Stomach smooth muscle (tissue), 2 donors: ENCODE data around the gene EXOSC3.
A peak's percentile ranks its signal among the peaks of the same experiment; 100 is the strongest.

Experiments used
- H3K27ac ChIP-seq: one replicate; pipeline ENCODE4 v1.7.0; 2013; ENCODE audit warnings: mild to moderate bottlenecking, low read length, inconsistent platforms
- H3K27me3 ChIP-seq, 2 donors: one replicate each; pipeline ENCODE4 v1.7.0; 2013; ENCODE audit warnings: low read length in 2 of 2; ENCODE audit not compliant: insufficient read depth in 2 of 2, control insufficient read depth in 1 of 2
- H3K36me3 ChIP-seq, 2 donors: one replicate each; pipeline ENCODE4 v1.7.0; 2013; ENCODE audit warnings: low read length in 2 of 2; ENCODE audit not compliant: control insufficient read depth in 2 of 2, insufficient read depth in 2 of 2
- H3K4me1 ChIP-seq: one replicate; pipeline ENCODE4 v1.7.0; 2013; ENCODE audit warnings: low read length; ENCODE audit not compliant: control insufficient read depth, insufficient read depth
- H3K4me3 ChIP-seq, 2 donors: one replicate each; pipeline ENCODE4 v1.7.0; 2013; ENCODE audit warnings: low read length in 2 of 2
- H3K9ac ChIP-seq, 2 donors: one replicate each; pipeline ENCODE4 v1.7.0; 2013; ENCODE audit warnings: low read length in 2 of 2, mild to moderate bottlenecking in 1 of 2
- H3K9me3 ChIP-seq, 2 donors: one replicate each; pipeline ENCODE4 v1.7.0; 2013; ENCODE audit warnings: low read length in 2 of 2; ENCODE audit not compliant: control insufficient read depth in 2 of 2
- donor health status: healthy.
- donor health status: Pancreatic carcinoma.

The EXOSC3 gene

GRCh38 chr9:37801287-37801850 lies 16.5 kb upstream of the EXOSC3 start:
- no peaks in the 10 kb centered on the region for H3K36me3 ChIP-seq
- H3K4me1 ChIP-seq: peaks cover 24% of the 10 kb centered on the region
- H3K9ac ChIP-seq: peak overlapping the region; percentile 91 to 94
- H3K4me3 ChIP-seq: peak overlapping the region; percentile 98
- no peaks in the 10 kb centered on the region for H3K27me3 ChIP-seq
- peak overlapping the region; percentile 71 for H3K27ac ChIP-seq
- H3K9me3 ChIP-seq: no peaks in the 10 kb centered on the region

- Histone ChIP-seq H3K27me3 (no peaks in the 10 kb centered on the region), H3K4me1 (peaks cover 24% of the 10 kb centered on the region), H3K9me3 (no peaks in the 10 kb centered on the region), H3K9ac (peak within 1 kb of the TSS; percentile 91 to 94), H3K27ac (peak within 1 kb of the TSS; percentile 71), H3K4me3 (peak within 1 kb of the TSS; percentile 98), H3K36me3 (no peaks in the 10 kb centered on the region)
These were observed 15.9 kb upstream of the EXOSC3 start, which contains the start of gene DCAF10 for GRCh38 chr9:37800631-37801286. TSS of gene DCAF10 (plus strand) at chr9:37800797. CDS start at chr9:37800867, 70 bp downstream.

DNA sequence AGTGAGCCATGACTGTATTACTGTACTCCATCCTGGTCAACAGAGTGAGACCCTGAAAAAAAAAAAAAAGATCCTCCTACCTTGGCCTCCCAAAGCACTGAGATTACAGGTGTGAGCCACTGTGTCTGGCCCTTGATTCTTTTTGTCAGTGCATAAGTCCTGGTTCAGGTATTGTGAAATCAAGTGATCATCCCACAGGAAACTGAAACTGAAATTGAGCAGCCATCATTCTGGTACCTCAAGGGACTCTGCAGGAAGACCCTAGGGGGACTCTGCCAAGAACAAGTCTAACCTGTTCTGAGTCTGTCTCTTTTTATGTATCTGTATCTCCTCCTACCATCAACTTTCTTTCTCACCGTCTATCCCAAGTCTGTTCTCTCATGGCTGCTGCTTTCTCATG lies 13.8 kb upstream of the EXOSC3 start:
- Histone ChIP-seq H3K27ac (no peak overlapping the region), H3K9ac (no peak overlapping the region), H3K36me3 (no peaks in the 10 kb centered on the region), H3K4me3 (no peak overlapping the region), H3K9me3 (no peaks in the 10 kb centered on the region), H3K27me3 (no peaks in the 10 kb centered on the region), H3K4me1 (peaks cover 24% of the 10 kb centered on the region)

- H3K9me3 ChIP-seq: no peaks in the 10 kb centered on the region
- no peaks in the 10 kb centered on the region for H3K36me3 ChIP-seq
- H3K27ac ChIP-seq: no peak overlapping the region
- no peak overlapping the region for H3K9ac ChIP-seq
- H3K27me3 ChIP-seq: no peaks in the 10 kb centered on the region
- peaks cover 7% of the 10 kb centered on the region for H3K4me1 ChIP-seq
- H3K4me3 ChIP-seq: no peak overlapping the region
These were observed 11.4 kb upstream of the EXOSC3 start for GRCh38 chr9:37796232-37796631.

DNA sequence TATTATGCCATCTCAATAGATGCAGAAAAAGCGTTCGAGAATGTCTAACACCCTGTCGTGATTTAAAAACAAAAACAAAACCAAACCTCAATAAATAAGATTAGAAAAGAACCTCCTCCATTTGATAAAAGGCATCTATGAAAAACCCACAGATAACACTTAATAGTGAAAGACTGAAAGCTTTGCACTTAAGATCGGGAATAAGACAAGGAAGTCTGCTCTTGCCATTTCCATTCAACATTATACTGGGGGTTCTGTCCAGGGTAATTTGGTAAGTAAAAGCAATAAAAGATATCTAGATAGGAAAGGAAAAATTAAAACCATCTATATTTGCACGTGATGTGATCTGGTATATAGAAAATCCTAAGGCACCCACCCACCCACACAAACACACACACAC lies 7.3 kb upstream of the EXOSC3 start:
- H3K36me3 ChIP-seq: no peaks in the 10 kb centered on the region
- no peak overlapping the region for H3K27ac ChIP-seq
- H3K27me3 ChIP-seq: peaks cover 0 to 4% of the 10 kb centered on the region in 2 donors
- H3K9me3 ChIP-seq: no peaks in the 10 kb centered on the region
- no peak overlapping the region for H3K4me3 ChIP-seq
- no peaks in the 10 kb centered on the region for H3K4me1 ChIP-seq
- no peak overlapping the region for H3K9ac ChIP-seq

DNA sequence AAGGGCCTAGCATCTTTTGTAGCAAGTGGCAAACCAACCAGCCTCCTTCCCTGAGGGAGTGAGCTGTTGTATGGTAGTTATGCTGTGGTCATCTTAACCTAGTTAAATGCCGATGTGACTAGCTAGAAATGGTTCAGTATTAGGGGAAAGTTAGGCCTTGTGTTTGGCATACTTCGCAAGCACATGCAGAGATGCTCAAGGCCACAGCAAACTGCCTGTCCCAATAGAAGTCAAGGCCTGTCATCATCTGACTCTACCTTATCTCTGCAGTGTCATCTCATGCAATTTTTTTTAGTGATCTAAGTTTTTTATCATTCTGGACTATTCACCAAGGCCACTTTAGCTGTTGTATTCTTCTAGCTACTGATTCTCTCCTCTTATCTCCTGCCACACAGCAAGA lies 5.2 kb upstream of the EXOSC3 start:
- peaks cover 4 to 6% of the 10 kb centered on the region in 2 donors for H3K27me3 ChIP-seq
- no peaks in the 10 kb centered on the region for H3K36me3 ChIP-seq
- H3K27ac ChIP-seq: no peak overlapping the region
- no peak overlapping the region for H3K4me3 ChIP-seq
- no peaks in the 10 kb centered on the region for H3K9me3 ChIP-seq
- H3K9ac ChIP-seq: no peak overlapping the region
- no peaks in the 10 kb centered on the region for H3K4me1 ChIP-seq

DNA sequence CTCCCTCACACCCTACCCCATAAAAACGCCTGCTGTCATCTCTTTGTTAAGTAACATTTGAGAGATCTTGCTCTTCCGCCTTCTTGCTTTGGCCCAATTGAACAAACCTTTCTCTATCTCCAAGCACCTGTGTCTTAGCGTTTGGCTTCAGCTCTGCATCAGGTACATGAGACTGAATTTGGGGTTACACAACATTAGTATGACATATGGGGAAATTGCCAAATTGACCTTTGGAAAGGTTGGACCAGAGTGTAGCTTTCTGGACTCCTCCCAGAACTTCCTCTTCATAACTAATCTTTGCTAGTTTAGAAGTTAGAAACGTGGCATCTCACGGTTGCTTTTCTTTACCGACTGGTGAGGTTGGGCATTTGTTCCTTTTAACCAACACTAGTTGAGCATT lies 3.5 kb upstream of the EXOSC3 start:
- peaks cover 0 to under 1% of the 10 kb centered on the region in 2 donors for H3K36me3 ChIP-seq
- no peaks in the 10 kb centered on the region for H3K9me3 ChIP-seq
- no peak overlapping the region for H3K9ac ChIP-seq
- H3K4me3 ChIP-seq: no peak overlapping the region
- peaks cover 9% of the 10 kb centered on the region for H3K4me1 ChIP-seq
- peaks cover 4 to 6% of the 10 kb centered on the region in 2 donors for H3K27me3 ChIP-seq
- H3K27ac ChIP-seq: no peak overlapping the region

GRCh38 chr9:37787059-37787458 lies 2.2 kb upstream of the EXOSC3 start:
- no peak overlapping the region for H3K9ac ChIP-seq
- peaks cover 6 to 8% of the 10 kb centered on the region in 2 donors for H3K36me3 ChIP-seq
- no peak overlapping the region for H3K4me3 ChIP-seq
- no peaks in the 10 kb centered on the region for H3K9me3 ChIP-seq
- H3K4me1 ChIP-seq: peaks cover 10% of the 10 kb centered on the region
- no peak overlapping the region for H3K27ac ChIP-seq
- peaks cover 4 to 6% of the 10 kb centered on the region in 2 donors for H3K27me3 ChIP-seq

- Histone ChIP-seq H3K27me3 (peaks cover 4 to 6% of the 10 kb centered on the region in 2 donors), H3K9ac (peak overlapping the region; percentile 86 to 89), H3K36me3 (peaks cover 16 to 24% of the 10 kb centered on the region in 2 donors), H3K4me3 (peak overlapping the region; percentile 97), H3K27ac (peak overlapping the region; percentile 73), H3K4me1 (peaks cover 10% of the 10 kb centered on the region), H3K9me3 (no peaks in the 10 kb centered on the region)
These were observed 611 bp downstream of the EXOSC3 start for GRCh38 chr9:37784291-37784615.

DNA sequence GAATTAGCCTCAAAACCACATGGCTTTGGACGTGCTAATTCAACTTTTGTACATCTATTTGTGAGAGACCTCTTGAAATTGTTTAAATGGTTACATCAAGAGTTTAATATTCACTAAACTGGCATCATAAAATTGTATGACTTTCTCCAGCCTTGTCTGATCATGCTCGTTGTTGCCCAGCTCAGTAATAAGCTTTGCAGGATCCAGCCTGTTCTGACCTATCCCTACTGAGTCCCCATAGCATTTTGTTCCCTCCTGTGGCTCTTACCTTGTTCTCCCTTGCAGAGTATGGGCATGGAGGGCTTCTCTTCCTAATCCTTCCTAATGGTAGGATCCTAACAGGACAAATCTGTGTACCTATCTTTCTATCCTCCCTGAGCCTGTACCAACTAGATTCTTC lies 6.3 kb downstream of the EXOSC3 start:
- no peak overlapping the region for H3K27ac ChIP-seq
- no peaks in the 10 kb centered on the region for H3K27me3 ChIP-seq
- H3K4me1 ChIP-seq: peaks cover 3% of the 10 kb centered on the region
- no peak overlapping the region for H3K9ac ChIP-seq
- H3K9me3 ChIP-seq: no peaks in the 10 kb centered on the region
- H3K36me3 ChIP-seq: peaks cover 38 to 40% of the 10 kb centered on the region in 2 donors
- H3K4me3 ChIP-seq: no peak overlapping the region

- H3K9me3 ChIP-seq: no peaks in the 10 kb centered on the region
- H3K4me3 ChIP-seq: no peak overlapping the region
- no peak overlapping the region for H3K27ac ChIP-seq
- H3K9ac ChIP-seq: no peak overlapping the region
- peaks cover 29 to 34% of the 10 kb centered on the region in 2 donors for H3K36me3 ChIP-seq
- H3K4me1 ChIP-seq: no peaks in the 10 kb centered on the region
- H3K27me3 ChIP-seq: no peaks in the 10 kb centered on the region
These were observed 8.5 kb downstream of the EXOSC3 start for GRCh38 chr9:37776328-37776727.
